Ovary (tissue), 3 donors: Measurements from ENCODE around the gene MSI2.

Experiments used
- CTCF ChIP-seq, 3 donors: fragments of 450-650 bp in 2 of 3; fragments of 200-600 bp in 1 of 3; IDR thresholded peaks; one replicate each; pipeline versions ENCODE4 v1.5.1 to v1.8.0; 2016 to 2022; ENCODE audit warnings: antibody characterized with exemption in 3 of 3, mild to moderate bottlenecking in 1 of 3
- EP300 ChIP-seq: sonication (generic); formaldehyde crosslinking; IDR thresholded peaks from one replicate; pipeline ENCODE4 v1.6.1; 2017; ENCODE audit warnings: antibody characterized with exemption
- POLR2A ChIP-seq: fragments of 450-650 bp; IDR thresholded peaks from one replicate; pipeline ENCODE4 v1.6.1; 2017; ENCODE audit warnings: antibody characterized with exemption, mild to moderate bottlenecking, moderate library complexity
- donor health status: DM: no; HTN: no; CAD: no.

- TF ChIP-seq POLR2A (no peak), CTCF (IDR thresholded peaks at IDR 0.05) (no peak), EP300 (no peak)
These were observed 249.8 kb downstream of the MSI2 start for GRCh38 chr17:57505841-57506773.
